GM12891 (cell line): ENCODE results near the gene CBR1.

Experiments used
- POLR2A ChIP-seq: IDR thresholded peaks from 2 replicates; pipeline ENCODE4 v1.6.1; 2011; ENCODE audit warnings: low read depth, low read length, control low read depth
- POLR2AphosphoS5 ChIP-seq: IDR thresholded peaks from 2 replicates; pipeline ENCODE4 v1.6.1; 2011; ENCODE audit warnings: low read depth, low read length, control low read depth
- SPI1 ChIP-seq: IDR thresholded peaks from 2 replicates; pipeline ENCODE4 v1.6.1; 2011; ENCODE audit warnings: low read depth, low read length, control low read depth
- TAF1 ChIP-seq: IDR thresholded peaks from 2 replicates; pipeline ENCODE4 v1.6.1; 2011; ENCODE audit warnings: low read depth, low read length, control low read depth

DNA sequence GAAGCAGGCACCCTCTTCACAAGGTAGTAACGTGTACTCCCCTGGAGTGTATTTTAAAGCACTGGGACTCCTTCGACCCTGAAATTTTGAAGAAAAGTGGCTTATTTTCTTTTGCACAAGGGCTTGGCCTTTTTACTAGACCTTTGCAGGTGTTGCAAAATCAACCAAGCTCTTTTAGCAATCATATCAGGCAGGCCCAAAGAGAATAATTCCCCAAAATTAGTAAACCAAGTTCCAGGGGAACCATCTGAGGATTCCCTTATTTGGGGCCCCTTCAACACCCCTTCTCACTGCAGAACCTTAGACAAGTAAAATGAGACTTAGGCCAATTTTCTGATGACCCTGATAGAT, 28.3 kb downstream of the CBR1 start:
- TF ChIP-seq TAF1, result no peak
- TF ChIP-seq POLR2AphosphoS5, result no peak
- no peak for TF ChIP-seq POLR2A
- no peak for TF ChIP-seq SPI1
